Caco-2 (cell line): ENCODE data around the gene PEA15. TPM values are rescaled to one million over a fixed set of nuclear protein-coding genes. Genes with fewer than 3 reads are reported as not detected.

Source experiments
- BruUV-seq: library from RNA; stranded (reverse); fragments of 400-500 nt; replicated peaks from 2 replicates; lab custom pipeline; 2021; lab: Mats Ljungman, UMichigan
- CTCF ChIA-PET: fragments of 300-600 bp; sonication (Branson Sonifier 250); formaldehyde crosslinking; loops from one replicate; lab custom pipeline; 2022; ENCODE audit warnings: antibody characterized with exemption; lab: Charles Lee
- POLR2A ChIA-PET: fragments of 300-600 bp; sonication (Branson Sonifier 250); formaldehyde crosslinking; loops from one replicate; lab custom pipeline; 2022; ENCODE audit warnings: antibody characterized with exemption; lab: Charles Lee
- DNase-seq, 2 experiments: peaks; one replicate each; pipeline versions ENCODE4 v3.0.0 to v3.0.0-alpha.2; 2020 to 2022
- H3K27me3 ChIP-seq: replicated peaks from 2 replicates; pipeline ENCODE4 v1.6.0; 2011; ENCODE audit warnings: low read length; ENCODE audit not compliant: control insufficient read depth, insufficient read depth
- H3K36me3 ChIP-seq: 2 replicates; pipeline ENCODE4 v1.5.1; 2011; ENCODE audit warnings: low read length; ENCODE audit not compliant: control insufficient read depth, insufficient read depth
- H3K4me1 ChIP-seq: fragments of 250-450 bp; sonication (Bioruptor Pico); 2 replicates; pipeline ENCODE4 v1.5.1; 2020; ENCODE audit warnings: mild to moderate bottlenecking
- H3K4me3 ChIP-seq: 2 replicates; pipeline ENCODE4 v1.5.1; 2011; ENCODE audit warnings: low read depth, mild to moderate bottlenecking, control low read depth, low read length
- H3K9me3 ChIP-seq: fragments of 250-450 bp; sonication (Bioruptor Pico); 2 replicates; pipeline ENCODE4 v1.5.1; 2020; ENCODE audit warnings: mild to moderate bottlenecking, moderate library complexity
- H3K27ac Mint-ChIP-seq: one replicate; pipeline ENCODE4 v1.8.0; 2022; ENCODE audit warnings: mixed read lengths; ENCODE audit not compliant: unreplicated experiment
- H3K27me3 Mint-ChIP-seq: one replicate; pipeline ENCODE4 v1.8.0; 2022; ENCODE audit warnings: mixed read lengths; ENCODE audit not compliant: insufficient read depth, unreplicated experiment
- H3K36me3 Mint-ChIP-seq: one replicate; pipeline ENCODE4 v1.8.0; 2022; ENCODE audit warnings: mild to moderate bottlenecking, mixed read lengths; ENCODE audit not compliant: insufficient read depth, unreplicated experiment
- H3K4me1 Mint-ChIP-seq: one replicate; pipeline ENCODE4 v1.8.0; 2022; ENCODE audit warnings: low read depth, mixed read lengths; ENCODE audit not compliant: unreplicated experiment
- H3K4me3 Mint-ChIP-seq: one replicate; pipeline ENCODE4 v1.8.0; 2022; ENCODE audit warnings: mild to moderate bottlenecking, moderate library complexity, mixed read lengths; ENCODE audit not compliant: unreplicated experiment
- H3K9me3 Mint-ChIP-seq: one replicate; pipeline ENCODE4 v1.8.0; 2022; ENCODE audit warnings: mixed read lengths; ENCODE audit not compliant: unreplicated experiment
- intact Hi-C: fragments of 100-400 bp; cut with micrococcal nuclease; formaldehyde crosslinking; loops from one replicate; pipeline ENCODE4 v1.10.0; 2022; ENCODE audit not compliant: unreplicated experiment
- total RNA-seq: library from RNA; stranded (reverse); gene quantifications from 2 replicates; pipeline ENCODE4 v1.2.3, GENCODE V29; 2022
- TF ChIP-seq, protein P1 (sequence below), 2 experiments: fragments of 200-600 bp in 1 of 2; IDR thresholded peaks; 1 replicate in 1 of 2; 2 replicates in 1 of 2; pipeline versions ENCODE4 v1.5.1 to v1.8.0; 2011 to 2022; ENCODE audit warnings: antibody characterized with exemption in 1 of 2, control low read depth in 1 of 2, inconsistent platforms in 1 of 2, low read depth in 1 of 2, low read length in 1 of 2, mild to moderate bottlenecking in 1 of 2, moderate library complexity in 1 of 2; ENCODE audit not compliant: insufficient read depth in 1 of 2, severe bottlenecking in 1 of 2, unreplicated experiment in 1 of 2

The PEA15 gene
- total RNA-seq, 1 experiment from 2014 or later: 85.1 TPM

GRCh38 chr1:160177231-160177630 is 28.0 kb upstream of the PEA15 start:
- Histone ChIP-seq H3K4me1 (no peaks in the 10 kb centered on the region), H3K4me3 (no peak overlapping the region), H3K27me3 (no peaks in the 10 kb centered on the region), H3K36me3 (no peaks in the 10 kb centered on the region), H3K9me3 (no peaks in the 10 kb centered on the region)
- Mint-ChIP-seq H3K4me3 (no peak overlapping the region), H3K27me3 (no peaks in the 10 kb centered on the region), H3K27ac (no peak overlapping the region), H3K36me3 (no peaks in the 10 kb centered on the region), H3K9me3 (no peaks in the 10 kb centered on the region), H3K4me1 (no peaks in the 10 kb centered on the region)
- POLR2A ChIA-PET: no interaction called here
- intact Hi-C loops: no loop called here
- DNase-seq: no peak
- TF ChIP-seq, protein P1, sequence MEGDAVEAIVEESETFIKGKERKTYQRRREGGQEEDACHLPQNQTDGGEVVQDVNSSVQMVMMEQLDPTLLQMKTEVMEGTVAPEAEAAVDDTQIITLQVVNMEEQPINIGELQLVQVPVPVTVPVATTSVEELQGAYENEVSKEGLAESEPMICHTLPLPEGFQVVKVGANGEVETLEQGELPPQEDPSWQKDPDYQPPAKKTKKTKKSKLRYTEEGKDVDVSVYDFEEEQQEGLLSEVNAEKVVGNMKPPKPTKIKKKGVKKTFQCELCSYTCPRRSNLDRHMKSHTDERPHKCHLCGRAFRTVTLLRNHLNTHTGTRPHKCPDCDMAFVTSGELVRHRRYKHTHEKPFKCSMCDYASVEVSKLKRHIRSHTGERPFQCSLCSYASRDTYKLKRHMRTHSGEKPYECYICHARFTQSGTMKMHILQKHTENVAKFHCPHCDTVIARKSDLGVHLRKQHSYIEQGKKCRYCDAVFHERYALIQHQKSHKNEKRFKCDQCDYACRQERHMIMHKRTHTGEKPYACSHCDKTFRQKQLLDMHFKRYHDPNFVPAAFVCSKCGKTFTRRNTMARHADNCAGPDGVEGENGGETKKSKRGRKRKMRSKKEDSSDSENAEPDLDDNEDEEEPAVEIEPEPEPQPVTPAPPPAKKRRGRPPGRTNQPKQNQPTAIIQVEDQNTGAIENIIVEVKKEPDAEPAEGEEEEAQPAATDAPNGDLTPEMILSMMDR (IDR thresholded peaks at IDR 0.05; ENCODE audit: insufficient read depth in 1 of 2, low read depth in 1 of 2, low read length in 1 of 2, severe bottlenecking in 1 of 2, unreplicated experiment in 1 of 2): no peak
- CTCF ChIA-PET: no interaction called here
- BruUV-seq: no TSS peak

DNA sequence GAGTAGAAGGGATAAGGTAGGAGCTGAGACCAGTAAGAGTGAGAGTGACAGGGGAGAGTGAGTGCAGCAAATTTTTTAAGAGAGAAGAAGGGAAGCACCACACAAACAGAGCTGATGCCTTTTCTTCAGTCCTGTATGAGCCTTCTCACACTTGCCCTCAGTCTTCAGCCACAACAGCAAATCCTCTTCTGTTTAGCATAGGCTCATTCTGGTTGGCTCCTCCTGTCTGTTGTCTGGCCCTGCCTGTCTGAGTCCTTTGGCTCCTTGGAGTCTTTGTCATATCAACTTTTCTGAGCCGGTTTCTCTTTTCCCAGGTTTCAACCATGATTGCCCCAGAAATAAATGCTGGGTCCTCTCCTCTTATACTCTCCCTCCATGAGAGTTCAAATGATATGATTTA is 27.5 kb upstream of the PEA15 start:
- no peaks in the 10 kb centered on the region for H3K27me3 ChIP-seq
- no peaks in the 10 kb centered on the region for H3K9me3 ChIP-seq
- ChIA-PET CTCF (no interaction called here), POLR2A (no interaction called here)
- intact Hi-C loops: no loop called here
- no peak overlapping the region for H3K4me3 ChIP-seq
- H3K36me3 Mint-ChIP-seq: no peaks in the 10 kb centered on the region
- H3K4me3 Mint-ChIP-seq: no peak overlapping the region
- no peak for DNase-seq
- no peaks in the 10 kb centered on the region for H3K4me1 Mint-ChIP-seq
- no peak overlapping the region for H3K27ac Mint-ChIP-seq
- H3K4me1 ChIP-seq: no peaks in the 10 kb centered on the region
- no peaks in the 10 kb centered on the region for H3K36me3 ChIP-seq
- no peaks in the 10 kb centered on the region for H3K9me3 Mint-ChIP-seq
- TF ChIP-seq, protein P1 (IDR thresholded peaks at IDR 0.05; ENCODE audit: insufficient read depth in 1 of 2, low read depth in 1 of 2, low read length in 1 of 2, severe bottlenecking in 1 of 2, unreplicated experiment in 1 of 2): no peak
- BruUV-seq: no TSS peak
- no peaks in the 10 kb centered on the region for H3K27me3 Mint-ChIP-seq

GRCh38 chr1:160178731-160179130 is 26.5 kb upstream of the PEA15 start:
- Mint-ChIP-seq H3K27ac (no peak overlapping the region), H3K4me1 (no peaks in the 10 kb centered on the region), H3K9me3 (no peaks in the 10 kb centered on the region), H3K36me3 (no peaks in the 10 kb centered on the region), H3K4me3 (no peak overlapping the region), H3K27me3 (no peaks in the 10 kb centered on the region)
- intact Hi-C loops: no loop called here
- TF ChIP-seq, protein P1 (IDR thresholded peaks at IDR 0.05; ENCODE audit: insufficient read depth in 1 of 2, low read depth in 1 of 2, low read length in 1 of 2, severe bottlenecking in 1 of 2, unreplicated experiment in 1 of 2): no peak
- Histone ChIP-seq H3K27me3 (no peaks in the 10 kb centered on the region), H3K36me3 (no peaks in the 10 kb centered on the region), H3K4me1 (no peaks in the 10 kb centered on the region), H3K9me3 (no peaks in the 10 kb centered on the region), H3K4me3 (no peak overlapping the region)
- no peak for DNase-seq
- ChIA-PET CTCF (no interaction called here), POLR2A (no interaction called here)
- BruUV-seq: no TSS peak
